Activated naive CD8-positive, alpha-beta T cell treated with anti-CD3 and anti-CD28 coated beads for 36 hours (primary cell): ENCODE results near the gene GNL3L. TPM values are rescaled to one million over a fixed set of nuclear protein-coding genes. Genes with fewer than 3 reads are reported as not detected.
"Not testable (repeated sequence)": the region's sequence is repeated elsewhere in the genome, so short reads cannot be mapped to it uniquely, and the experiment has no call there.

ENCODE experiments used
- DNase-seq: peaks from one replicate; pipeline ENCODE4 v3.0.0; 2021
- H3K27ac Mint-ChIP-seq: one replicate; pipeline ENCODE4 v1.8.0; 2022; ENCODE audit warnings: mild to moderate bottlenecking, moderate library complexity, mixed read lengths
- H3K27me3 Mint-ChIP-seq: one replicate; pipeline ENCODE4 v1.8.0; 2022; ENCODE audit warnings: mild to moderate bottlenecking, mixed read lengths
- H3K36me3 Mint-ChIP-seq: one replicate; pipeline ENCODE4 v1.8.0; 2021; ENCODE audit warnings: mild to moderate bottlenecking, mixed read lengths
- H3K4me1 Mint-ChIP-seq: one replicate; pipeline ENCODE4 v1.8.0; 2021; ENCODE audit warnings: mixed read lengths
- H3K4me3 Mint-ChIP-seq: one replicate; pipeline ENCODE4 v1.8.0; 2022; ENCODE audit warnings: mild to moderate bottlenecking, moderate library complexity, mixed read lengths
- H3K9me3 Mint-ChIP-seq: one replicate; pipeline ENCODE4 v1.8.0; 2022; ENCODE audit warnings: mixed read lengths
- total RNA-seq, 2 experiments: library from RNA; stranded (reverse); gene quantifications; one replicate each; pipeline ENCODE4 v1.2.3, GENCODE V29; 2021

GNL3L gene
- total RNA-seq: 10 to 100 TPM; 91.2 to 91.8 TPM

DNA sequence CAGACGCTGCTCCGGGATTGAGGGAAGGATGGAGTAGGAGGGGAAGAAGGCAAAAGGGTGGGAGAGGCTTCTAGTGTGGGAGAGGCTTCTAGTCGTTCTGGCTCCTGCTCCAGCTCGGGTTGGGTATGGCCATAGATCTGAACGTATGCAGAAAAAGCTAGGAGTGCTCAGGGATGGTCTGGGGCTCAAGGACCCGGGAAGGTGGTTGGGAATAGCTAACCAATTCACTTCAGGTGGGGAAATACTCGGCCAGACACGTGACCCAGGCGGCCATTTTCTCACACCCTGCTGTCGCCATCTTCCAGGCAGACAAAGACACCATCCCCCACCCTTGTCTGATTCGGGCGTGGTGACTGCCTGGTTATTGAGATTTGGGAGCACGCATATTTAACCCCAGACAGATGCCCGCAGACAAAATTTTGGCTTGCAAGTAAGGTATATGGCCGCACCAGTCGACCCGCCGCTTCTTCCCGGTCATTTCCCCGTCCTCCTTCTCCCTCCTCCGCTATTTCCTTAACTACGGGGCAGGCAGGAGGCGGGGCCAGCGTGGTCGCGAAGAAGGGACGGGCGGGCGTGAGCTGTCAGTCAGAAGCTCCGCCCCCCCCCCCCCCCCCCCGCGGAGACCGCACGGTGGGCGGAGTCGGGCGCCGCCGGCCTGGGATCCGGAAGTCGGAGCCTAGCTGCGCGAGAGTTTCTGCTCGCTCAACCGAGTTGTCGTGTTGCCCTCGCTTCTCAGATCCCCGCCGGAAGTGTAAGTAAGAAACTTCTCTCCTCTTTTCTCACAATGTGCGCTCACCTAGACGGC, at the start of gene GNL3L:
GNL3L (plus strand) TSS at position 668 of the 805 bp plus-strand sequence. CDS start 2,348 bp downstream, outside the sequence.
- H3K9me3 Mint-ChIP-seq: peaks cover 10% of the 10 kb centered on the region
- peak; percentile 79 for DNase-seq
- peaks cover 28% of the 10 kb centered on the region for H3K4me1 Mint-ChIP-seq
- peak within 1 kb of the TSS; percentile 95 for H3K27ac Mint-ChIP-seq
- H3K4me3 Mint-ChIP-seq: peak within 1 kb of the TSS; percentile 92
- H3K36me3 Mint-ChIP-seq: peaks cover 34% of the 10 kb centered on the region
- H3K27me3 Mint-ChIP-seq: no peaks in the 10 kb centered on the region

DNA sequence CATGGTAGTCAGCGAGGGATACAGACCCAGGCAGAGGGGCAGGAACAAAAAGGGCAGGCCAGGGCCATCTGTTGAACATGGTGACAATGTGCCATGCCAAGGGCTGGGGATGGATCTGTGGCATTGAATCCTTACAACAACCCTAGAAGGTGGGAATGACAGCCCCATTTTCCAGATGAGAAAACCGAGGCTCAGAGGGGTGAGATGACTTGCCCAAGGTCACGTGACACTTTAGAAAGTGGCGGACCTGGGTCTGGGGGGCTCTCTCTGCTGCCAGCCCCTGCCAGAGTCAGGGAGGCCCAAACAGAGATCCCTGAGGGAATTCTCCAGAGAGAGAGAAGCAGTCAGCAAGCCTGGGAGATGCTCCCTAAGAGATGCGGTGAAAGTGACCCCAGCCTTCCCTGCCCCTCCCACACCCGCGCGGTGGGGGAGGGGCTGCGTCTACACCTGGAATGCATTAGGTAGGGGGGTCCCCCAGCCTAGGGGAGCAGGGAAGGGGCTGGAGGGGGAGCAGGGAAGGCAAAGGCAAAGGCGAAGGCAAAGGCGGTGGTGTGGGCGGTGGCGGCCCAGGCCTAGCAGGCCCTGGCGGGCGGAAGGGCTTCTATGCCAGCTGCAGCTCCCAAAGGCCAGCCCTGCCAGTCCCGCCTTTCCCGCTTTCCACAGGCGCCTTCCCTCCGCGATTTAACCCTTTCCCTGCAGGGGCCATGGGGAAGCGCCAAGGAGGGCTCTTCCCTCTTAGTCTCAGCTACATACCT, 47.0 kb upstream of the GNL3L start:
- H3K4me3 Mint-ChIP-seq: no peak overlapping the region
- H3K9me3 Mint-ChIP-seq: no peaks in the 10 kb centered on the region
- H3K27me3 Mint-ChIP-seq: no peaks in the 10 kb centered on the region
- H3K27ac Mint-ChIP-seq: no peak overlapping the region
- DNase-seq: no peak
- H3K36me3 Mint-ChIP-seq: no peaks in the 10 kb centered on the region
- H3K4me1 Mint-ChIP-seq: no peaks in the 10 kb centered on the region

DNA sequence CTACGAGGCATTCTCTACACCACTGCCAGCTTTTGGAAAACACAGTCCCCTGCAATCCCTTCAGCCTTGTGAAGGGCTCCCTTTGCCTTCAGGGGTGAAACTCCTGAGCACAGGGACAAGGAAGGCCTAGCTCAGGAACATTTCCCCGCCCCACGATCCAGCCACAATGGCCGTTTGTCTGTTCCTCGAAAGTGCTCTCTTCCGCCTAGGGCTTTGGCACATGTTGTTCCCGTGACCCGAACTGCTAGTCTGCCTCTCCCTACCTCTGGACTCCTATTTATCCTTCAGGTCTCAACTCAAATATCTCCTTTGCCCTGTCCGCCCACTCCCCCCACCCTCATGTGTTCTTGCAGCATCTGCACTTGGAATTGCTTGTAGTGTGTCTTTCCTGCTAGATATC, 46.1 kb upstream of the GNL3L start:
- H3K4me3 Mint-ChIP-seq: no peak overlapping the region
- no peaks in the 10 kb centered on the region for H3K27me3 Mint-ChIP-seq
- no peak overlapping the region for H3K27ac Mint-ChIP-seq
- DNase-seq: no peak
- no peaks in the 10 kb centered on the region for H3K4me1 Mint-ChIP-seq
- no peaks in the 10 kb centered on the region for H3K9me3 Mint-ChIP-seq
- no peaks in the 10 kb centered on the region for H3K36me3 Mint-ChIP-seq

GRCh38 chrX:54484666-54485065, 45.4 kb upstream of the GNL3L start:
- Mint-ChIP-seq H3K36me3 (no peaks in the 10 kb centered on the region), H3K27ac (no peak overlapping the region), H3K4me3 (no peak overlapping the region), H3K27me3 (no peaks in the 10 kb centered on the region), H3K9me3 (no peaks in the 10 kb centered on the region), H3K4me1 (no peaks in the 10 kb centered on the region)
- no peak for DNase-seq

DNA sequence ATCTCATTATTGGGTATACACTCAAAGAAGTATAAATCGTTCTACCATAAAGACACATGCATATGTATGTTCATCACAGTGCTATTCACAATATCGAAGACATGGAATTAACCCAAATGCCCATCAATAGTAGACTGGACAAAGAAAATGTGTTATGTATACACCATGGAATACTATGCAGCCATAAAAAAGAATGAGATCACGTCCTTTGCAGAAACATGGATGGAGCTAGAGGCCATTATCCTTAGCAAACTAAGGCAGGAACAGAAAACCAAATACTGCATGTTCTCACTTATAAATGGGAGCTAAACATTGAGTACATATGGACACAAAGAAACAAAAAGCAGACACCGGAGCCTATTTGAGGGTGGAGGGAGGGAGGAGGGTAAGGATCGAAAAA, 40.2 kb upstream of the GNL3L start:
- H3K27ac Mint-ChIP-seq: not testable (repeated sequence)

DNA sequence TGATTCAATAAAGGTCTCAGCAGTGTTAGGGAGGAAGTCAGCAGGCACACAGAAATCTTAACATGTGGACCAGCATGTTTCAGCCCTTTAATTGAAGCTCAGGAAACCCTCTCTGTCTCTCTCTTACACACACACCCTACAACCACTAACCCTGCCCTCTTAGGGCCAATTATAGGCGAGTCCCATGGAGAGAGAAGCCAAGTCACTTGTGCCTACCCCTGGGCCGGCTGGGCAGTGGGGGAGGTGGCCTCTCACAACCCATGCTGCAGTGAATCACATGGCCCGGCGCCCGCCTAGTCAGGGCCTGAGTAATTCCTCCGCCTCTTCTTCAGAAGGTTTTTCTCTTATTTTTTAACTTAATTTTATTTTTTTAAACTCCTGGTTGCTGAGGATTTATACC, 37.7 kb upstream of the GNL3L start:
- H3K4me1 Mint-ChIP-seq: no peaks in the 10 kb centered on the region

More for the DNA sequence above, 40.2 kb upstream of the GNL3L start:
- DNase-seq, H3K4me3 Mint-ChIP-seq, H3K9me3 Mint-ChIP-seq, H3K36me3 Mint-ChIP-seq, H3K4me1 Mint-ChIP-seq, H3K27me3 Mint-ChIP-seq: not testable (repeated sequence)

GRCh38 chrX:54494166-54494988, 35.6 kb upstream of the GNL3L start:
- H3K27ac Mint-ChIP-seq: no peak overlapping the region
- no peaks in the 10 kb centered on the region for H3K4me1 Mint-ChIP-seq
- H3K27me3 Mint-ChIP-seq: peaks cover 30% of the 10 kb centered on the region
- peaks cover 3% of the 10 kb centered on the region for H3K9me3 Mint-ChIP-seq
- no peak for DNase-seq
- H3K36me3 Mint-ChIP-seq: no peaks in the 10 kb centered on the region
- H3K4me3 Mint-ChIP-seq: peak overlapping the region; percentile 43

More for the DNA sequence above, 37.7 kb upstream of the GNL3L start:
- DNase-seq: no peak
- H3K9me3 Mint-ChIP-seq: peaks cover 3% of the 10 kb centered on the region
- H3K27ac Mint-ChIP-seq: no peak overlapping the region
- H3K27me3 Mint-ChIP-seq: peaks cover 21% of the 10 kb centered on the region
- no peak overlapping the region for H3K4me3 Mint-ChIP-seq
- no peaks in the 10 kb centered on the region for H3K36me3 Mint-ChIP-seq

GRCh38 chrX:54494989-54495813, 34.8 kb upstream of the GNL3L start:
- H3K27me3 Mint-ChIP-seq: peaks cover 30% of the 10 kb centered on the region
- peak overlapping the region; percentile 56 for H3K4me3 Mint-ChIP-seq
- H3K27ac Mint-ChIP-seq: no peak overlapping the region
- H3K9me3 Mint-ChIP-seq: no peaks in the 10 kb centered on the region
- no peaks in the 10 kb centered on the region for H3K4me1 Mint-ChIP-seq
- no peak for DNase-seq
- H3K36me3 Mint-ChIP-seq: no peaks in the 10 kb centered on the region

GRCh38 chrX:54495814-54496516, 34.1 kb upstream of the GNL3L start, which contains the start of gene FGD1:
Gene FGD1 (minus strand): TSS chrX:54496234. CDS start chrX:54495432, 802 bp downstream.
- Mint-ChIP-seq H3K4me3 (peak within 1 kb of the TSS; percentile 64), H3K4me1 (no peaks in the 10 kb centered on the region), H3K36me3 (no peaks in the 10 kb centered on the region), H3K9me3 (no peaks in the 10 kb centered on the region), H3K27ac (no peak within 1 kb of the TSS), H3K27me3 (peaks cover 30% of the 10 kb centered on the region)
- DNase-seq: peak; percentile 24

- no peaks in the 10 kb centered on the region for H3K9me3 Mint-ChIP-seq
- no peaks in the 10 kb centered on the region for H3K36me3 Mint-ChIP-seq
- H3K27me3 Mint-ChIP-seq: peaks cover 30% of the 10 kb centered on the region
- H3K4me1 Mint-ChIP-seq: no peaks in the 10 kb centered on the region
- no peak for DNase-seq
- peak overlapping the region; percentile 64 for H3K4me3 Mint-ChIP-seq
- H3K27ac Mint-ChIP-seq: no peak overlapping the region
Observed at GRCh38 chrX:54496517-54496852, 33.5 kb upstream of the GNL3L start.

GRCh38 chrX:54496936-54497335, 33.1 kb upstream of the GNL3L start:
- Mint-ChIP-seq H3K27ac (no peak overlapping the region), H3K36me3 (no peaks in the 10 kb centered on the region), H3K4me1 (no peaks in the 10 kb centered on the region), H3K9me3 (no peaks in the 10 kb centered on the region), H3K27me3 (peaks cover 30% of the 10 kb centered on the region), H3K4me3 (peak overlapping the region; percentile 64)
- no peak for DNase-seq

GRCh38 chrX:54509400-54509799, 20.6 kb upstream of the GNL3L start:
- no peak overlapping the region for H3K27ac Mint-ChIP-seq
- no peak overlapping the region for H3K4me3 Mint-ChIP-seq
- no peak for DNase-seq
- peaks cover 1% of the 10 kb centered on the region for H3K9me3 Mint-ChIP-seq
- H3K27me3 Mint-ChIP-seq: no peaks in the 10 kb centered on the region
- H3K4me1 Mint-ChIP-seq: no peaks in the 10 kb centered on the region
- H3K36me3 Mint-ChIP-seq: no peaks in the 10 kb centered on the region

GRCh38 chrX:54529151-54529550, 868 bp upstream of the GNL3L start:
- H3K4me3 Mint-ChIP-seq: peak overlapping the region; percentile 83

More at GRCh38 chrX:54529151-54529550, 868 bp upstream of the GNL3L start:
- Mint-ChIP-seq H3K27me3 (no peaks in the 10 kb centered on the region), H3K4me1 (peaks cover 23% of the 10 kb centered on the region), H3K36me3 (peaks cover 29% of the 10 kb centered on the region), H3K9me3 (peaks cover 10% of the 10 kb centered on the region), H3K27ac (peak overlapping the region; percentile 95)
- no peak for DNase-seq
